Esophagus squamous epithelium (tissue), 5 donors: ENCODE results near the gene APH1A. TPM values are rescaled to one million over a fixed set of nuclear protein-coding genes. Genes with fewer than 3 reads are reported as not detected.

Experiments used
- DNase-seq: peaks from one replicate; lab custom pipeline; 2025; lab: John Stamatoyannopoulos, UW
- H3K27ac ChIP-seq, 4 donors: fragments of 200-600 bp; sonication (generic); one replicate each; pipeline ENCODE4 v1.5.1; 2016 to 2019; ENCODE audit warnings: mild to moderate bottlenecking in 1 of 4
- H3K27me3 ChIP-seq, 4 donors: fragments of 200-600 bp; sonication (generic); 1 replicate in 3 of 4; 2 replicates in 1 of 4; pipeline versions ENCODE4 v1.5.1 to v1.6.0; 2017 to 2021; ENCODE audit warnings: antibody characterized with exemption in 1 of 4
- H3K36me3 ChIP-seq, 3 donors: fragments of 200-600 bp; sonication (generic); one replicate each; pipeline ENCODE4 v1.5.1; 2016 to 2019
- H3K4me1 ChIP-seq, 3 donors: fragments of 200-600 bp; sonication (generic); one replicate each; pipeline ENCODE4 v1.5.1; 2017 to 2019
- H3K4me3 ChIP-seq, 4 donors: fragments of 200-600 bp; sonication (generic); 1 replicate in 3 of 4; 2 replicates in 1 of 4; pipeline ENCODE4 v1.5.1; 2016 to 2019; ENCODE audit warnings: mild to moderate bottlenecking in 2 of 4, moderate library complexity in 1 of 4
- H3K9me3 ChIP-seq, 3 donors: fragments of 200-600 bp; sonication (generic); one replicate each; pipeline ENCODE4 v1.5.1; 2016 to 2019
- CTCF ChIP-seq, 6 experiments: fragments of 450-650 bp in 4 of 6; fragments of 200-600 bp in 2 of 6; sonication (generic) in 2 of 6; IDR thresholded peaks; one replicate each; pipeline ENCODE4 v1.5.1; 2016 to 2019; ENCODE audit warnings: antibody characterized with exemption in 6 of 6, mild to moderate bottlenecking in 4 of 6, moderate library complexity in 4 of 6
- POLR2A ChIP-seq, 4 donors: fragments of 450-650 bp; IDR thresholded peaks; one replicate each; pipeline ENCODE4 v1.6.1; 2017; ENCODE audit warnings: antibody characterized with exemption in 4 of 4, mild to moderate bottlenecking in 4 of 4, moderate library complexity in 3 of 4
- WGBS, 2 donors: methylation state at CpG; one replicate each; pipeline ENCODE4 v1.1.5; 2018; 5-methylcytosine and 5-hydroxymethylcytosine counted together
- intact Hi-C: fragments of 100-400 bp; cut with DNase I; formaldehyde crosslinking; loops from one replicate; pipeline ENCODE4 v1.15.0; 2022
- total RNA-seq, 4 donors: library from RNA; depleted of rRNA; stranded (reverse); fragments of >200 nt; gene quantifications; one replicate each; pipeline ENCODE4 v1.1.0, GENCODE V29; 2016
- donor health status: DM: yes; HTN: yes; CAD: no.

Gene APH1A
- total RNA-seq, 4 donors from 2014 or later: 94.0 to 112 (median 95.2) TPM

GRCh38 chr1:150280138-150280707, 11.4 kb upstream of the APH1A start:
- H3K4me3 ChIP-seq: no peak overlapping the region
- H3K9me3 ChIP-seq: no peaks in the 10 kb centered on the region
- TF ChIP-seq CTCF (IDR thresholded peaks at IDR 0.05) (peak in 1 of 6 experiments; percentile 11), POLR2A (IDR thresholded peaks at IDR 0.05) (no peak)
- DNase-seq: no peak
- H3K36me3 ChIP-seq: peaks cover 0 to 31% (median 0%) of the 10 kb centered on the region in 3 donors
- peak overlapping the region; percentile 85 to 95 (median 92) for H3K27ac ChIP-seq
- no peaks in the 10 kb centered on the region for H3K27me3 ChIP-seq
- intact Hi-C loops: no loop called here
- 57 to 60% methylated on average over 6 of the region's 6 CpGs for WGBS, 2 donors
- peaks cover 10 to 41% (median 22%) of the 10 kb centered on the region in 3 donors for H3K4me1 ChIP-seq

GRCh38 chr1:150273311-150273710, 4.5 kb upstream of the APH1A start:
- 54 to 61% methylated on average over 1 of the region's 1 CpG for WGBS, 2 donors
- H3K4me3 ChIP-seq: peak overlapping the region in 2 of 4 donors; percentile 8 to 34
- peaks cover 0 to 34% (median 8%) of the 10 kb centered on the region in 3 donors for H3K4me1 ChIP-seq
- H3K9me3 ChIP-seq: no peaks in the 10 kb centered on the region
- peaks cover 0 to 30% (median 0%) of the 10 kb centered on the region in 3 donors for H3K36me3 ChIP-seq
- no peak for DNase-seq
- intact Hi-C loops: no loop called here
- no peaks in the 10 kb centered on the region for H3K27me3 ChIP-seq
- H3K27ac ChIP-seq: peak overlapping the region in 3 of 4 donors; percentile 37 to 72 (median 45)
- no peak for TF ChIP-seq CTCF (IDR thresholded peaks at IDR 0.05)
- TF ChIP-seq POLR2A (IDR thresholded peaks at IDR 0.05): no peak

GRCh38 chr1:150271291-150271959, 2.6 kb upstream of the APH1A start:
- TF ChIP-seq POLR2A (IDR thresholded peaks at IDR 0.05) (no peak), CTCF (IDR thresholded peaks at IDR 0.05) (no peak)
- peak overlapping the region in 3 of 4 donors; percentile 37 to 72 (median 45) for H3K27ac ChIP-seq
- intact Hi-C loops: no loop called here
- H3K9me3 ChIP-seq: no peaks in the 10 kb centered on the region
- H3K36me3 ChIP-seq: peaks cover 5 to 33% (median 6%) of the 10 kb centered on the region in 3 donors
- no peak overlapping the region for H3K4me3 ChIP-seq
- DNase-seq: no peak
- H3K27me3 ChIP-seq: no peaks in the 10 kb centered on the region
- H3K4me1 ChIP-seq: peaks cover 15 to 50% (median 19%) of the 10 kb centered on the region in 3 donors
- 88 to 92% methylated on average over 4 to 7 of the region's 7 CpGs for WGBS, 2 donors

GRCh38 chr1:150269451-150269850, 635 bp upstream of the APH1A start:
- Histone ChIP-seq H3K36me3 (peaks cover 7 to 38% (median 17%) of the 10 kb centered on the region in 3 donors), H3K27me3 (no peaks in the 10 kb centered on the region), H3K4me1 (peaks cover 15 to 50% (median 19%) of the 10 kb centered on the region in 3 donors), H3K4me3 (peak overlapping the region; percentile 89 to 98 (median 96)), H3K27ac (peak overlapping the region; percentile 94 to 99 (median 99)), H3K9me3 (no peaks in the 10 kb centered on the region)
- TF ChIP-seq CTCF (IDR thresholded peaks at IDR 0.05) (no peak), POLR2A (IDR thresholded peaks at IDR 0.05) (no peak)
- intact Hi-C loops: no loop called here
- 32 to 34% methylated on average over 10 of the region's 10 CpGs for WGBS, 2 donors
- no peak for DNase-seq

- TF ChIP-seq POLR2A (IDR thresholded peaks at IDR 0.05): no peak
- no peak for DNase-seq
- H3K9me3 ChIP-seq: no peaks in the 10 kb centered on the region
- WGBS, 2 donors: 0% methylated on average over 11 to 19 of the region's 21 CpGs
- peak overlapping the region; percentile 94 to 99 (median 99) for H3K27ac ChIP-seq
- H3K36me3 ChIP-seq: peaks cover 7 to 37% (median 17%) of the 10 kb centered on the region in 3 donors
- peak overlapping the region; percentile 89 to 98 (median 96) for H3K4me3 ChIP-seq
- peaks cover 15 to 44% (median 19%) of the 10 kb centered on the region in 3 donors for H3K4me1 ChIP-seq
- intact Hi-C loops: no loop called here
- no peaks in the 10 kb centered on the region for H3K27me3 ChIP-seq
These were observed 494 bp downstream of the APH1A start for GRCh38 chr1:150268340-150268704.
